GM11168 (cell line): ENCODE results near the gene ANKRD7.
"Not testable (repeated sequence)": the region's sequence is repeated elsewhere in the genome, so short reads cannot be mapped to it uniquely, and the experiment has no call there.

ENCODE experiments used
- in situ Hi-C: fragments of 300-500 bp; cut with MboI; formaldehyde crosslinking; loops from one replicate; pipeline ENCODE4 v1.12.0; 2022; ENCODE audit warnings: low sequenced_read_pairs; ENCODE audit not compliant: unreplicated experiment

Gene ANKRD7

GRCh38 chr7:118232837-118233236 lies 8.3 kb downstream of the ANKRD7 start:
- in situ Hi-C loops: no loop called here

GRCh38 chr7:118233799-118234198 lies 9.3 kb downstream of the ANKRD7 start:
- in situ Hi-C loops: no loop called here

GRCh38 chr7:118239014-118239413 lies 14.5 kb downstream of the ANKRD7 start:
- in situ Hi-C loops: no loop called here

- in situ Hi-C loops: not testable (repeated sequence)
Measured at GRCh38 chr7:118240320-118240719, 15.8 kb downstream of the ANKRD7 start.

GRCh38 chr7:118243695-118244094 lies 19.2 kb downstream of the ANKRD7 start:
- in situ Hi-C loops: no loop called here

GRCh38 chr7:118245267-118246040 lies 20.9 kb downstream of the ANKRD7 start:
- in situ Hi-C loops: no loop called here

GRCh38 chr7:118250860-118251494 lies 26.5 kb downstream of the ANKRD7 start:
- in situ Hi-C loops: no loop called here

- in situ Hi-C loops: no loop called here
Measured at GRCh38 chr7:118252087-118252486, 27.6 kb downstream of the ANKRD7 start.

- in situ Hi-C loops: no loop called here
Measured at GRCh38 chr7:118259115-118259514, 34.6 kb downstream of the ANKRD7 start.

- in situ Hi-C loops: no loop called here
Measured at GRCh38 chr7:118264836-118265235, 40.3 kb downstream of the ANKRD7 start.

GRCh38 chr7:118280319-118281012 lies 56.0 kb downstream of the ANKRD7 start:
- in situ Hi-C loops: no loop called here

- in situ Hi-C loops: no loop called here
Measured at GRCh38 chr7:118281196-118281595, 56.7 kb downstream of the ANKRD7 start.

- in situ Hi-C loops: no loop called here
Measured at GRCh38 chr7:118285358-118285757, 60.9 kb downstream of the ANKRD7 start.

GRCh38 chr7:118286131-118286530 lies 61.6 kb downstream of the ANKRD7 start:
- in situ Hi-C loops: no loop called here

- in situ Hi-C loops: no loop called here
Measured at GRCh38 chr7:118288098-118288497, 63.6 kb downstream of the ANKRD7 start.

- in situ Hi-C loops: no loop called here
Measured at GRCh38 chr7:118289476-118289875, 65.0 kb downstream of the ANKRD7 start.
